GM18526 (cell line): ENCODE data around the gene LRRC4C.

Experiments used
- POLR2A ChIP-seq: IDR thresholded peaks from 3 replicates; pipeline ENCODE4 v1.6.1; 2011; ENCODE audit not compliant: insufficient read length; ENCODE audit errors: extremely low read depth

Gene LRRC4C

GRCh38 chr11:40183073-40184064 is 1276.1 kb downstream of the LRRC4C start:
- TF ChIP-seq POLR2A = no peak

- no peak for TF ChIP-seq POLR2A
Measured at GRCh38 chr11:40179541-40179940, 1279.9 kb downstream of the LRRC4C start.

- no peak for TF ChIP-seq POLR2A
Measured at GRCh38 chr11:40178470-40178869, 1281.0 kb downstream of the LRRC4C start.

- no peak for TF ChIP-seq POLR2A
Measured at GRCh38 chr11:40175980-40176379, 1283.5 kb downstream of the LRRC4C start.

GRCh38 chr11:40170078-40170477 is 1289.4 kb downstream of the LRRC4C start:
- no peak for TF ChIP-seq POLR2A

GRCh38 chr11:40168414-40168813 is 1291.0 kb downstream of the LRRC4C start:
- no peak for TF ChIP-seq POLR2A

GRCh38 chr11:40166892-40167291 is 1292.6 kb downstream of the LRRC4C start:
- TF ChIP-seq POLR2A = no peak

- TF ChIP-seq POLR2A = no peak
Measured at GRCh38 chr11:40162901-40163883, 1296.3 kb downstream of the LRRC4C start.

- no peak for TF ChIP-seq POLR2A
Measured at GRCh38 chr11:40161854-40162410, 1297.5 kb downstream of the LRRC4C start.

GRCh38 chr11:40160418-40160817 is 1299.0 kb downstream of the LRRC4C start:
- TF ChIP-seq POLR2A = no peak

- TF ChIP-seq POLR2A = no peak
Measured at GRCh38 chr11:40149721-40150120, 1309.7 kb downstream of the LRRC4C start.

- no peak for TF ChIP-seq POLR2A
Measured at GRCh38 chr11:40140560-40140959, 1318.9 kb downstream of the LRRC4C start.

GRCh38 chr11:40139536-40139935 is 1319.9 kb downstream of the LRRC4C start:
- TF ChIP-seq POLR2A = no peak

GRCh38 chr11:40139066-40139465 is 1320.4 kb downstream of the LRRC4C start:
- no peak for TF ChIP-seq POLR2A
